Activated naive CD4-positive, alpha-beta T cell treated with anti-CD3 and anti-CD28 coated beads, Interleukin-2, amount 50 U/mL, for 16 hours (primary cell): ENCODE results near the gene HIKESHI.
"Not testable (repeated sequence)": the region's sequence is repeated elsewhere in the genome, so short reads cannot be mapped to it uniquely, and the experiment has no call there.

ENCODE experiments used
- DNase-seq: peaks from one replicate; pipeline ENCODE4 v3.0.0-alpha.2; 2020

Gene HIKESHI

GRCh38 chr11:86294026-86294425 is 8.0 kb upstream of the HIKESHI start:
- no peak for DNase-seq

DNA sequence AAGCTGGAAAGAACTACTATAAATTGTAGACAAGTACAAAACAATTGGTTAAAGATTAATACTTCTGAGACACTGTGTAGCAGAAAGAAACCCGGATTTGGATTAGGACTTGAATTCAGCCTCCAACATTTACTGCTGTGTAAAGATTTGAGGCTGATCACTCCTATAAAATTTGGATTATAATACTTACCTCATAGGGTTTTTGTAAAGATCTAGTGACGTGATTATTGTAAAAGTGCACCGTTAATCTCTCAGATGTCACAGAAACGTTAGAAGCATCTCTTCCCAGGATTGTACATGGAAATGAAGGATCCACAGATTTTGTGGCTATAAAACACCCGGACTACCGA is 323 bp upstream of the HIKESHI start:
- no peak for DNase-seq

GRCh38 chr11:86303257-86303656 is 1.2 kb downstream of the HIKESHI start:
- DNase-seq: no peak

DNA sequence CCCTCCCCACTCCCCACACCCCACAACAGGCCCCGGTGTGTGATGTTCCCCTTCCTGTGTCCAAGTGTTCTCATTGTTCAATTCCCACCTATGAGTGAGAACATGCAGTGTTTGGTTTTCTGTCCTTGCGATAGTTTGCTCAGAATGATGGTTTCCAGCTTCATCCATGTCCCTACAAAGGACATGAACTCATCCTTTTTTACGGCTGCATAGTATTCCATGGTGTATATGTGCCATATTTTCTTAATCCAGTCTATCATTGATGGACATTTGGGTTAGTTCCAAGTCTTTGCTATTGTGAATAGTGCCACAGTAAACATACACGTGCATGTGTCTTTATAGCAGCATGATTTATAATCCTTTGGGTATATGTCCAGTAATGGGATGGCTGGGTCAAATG is 6.7 kb downstream of the HIKESHI start:
- not testable (repeated sequence) for DNase-seq

DNA sequence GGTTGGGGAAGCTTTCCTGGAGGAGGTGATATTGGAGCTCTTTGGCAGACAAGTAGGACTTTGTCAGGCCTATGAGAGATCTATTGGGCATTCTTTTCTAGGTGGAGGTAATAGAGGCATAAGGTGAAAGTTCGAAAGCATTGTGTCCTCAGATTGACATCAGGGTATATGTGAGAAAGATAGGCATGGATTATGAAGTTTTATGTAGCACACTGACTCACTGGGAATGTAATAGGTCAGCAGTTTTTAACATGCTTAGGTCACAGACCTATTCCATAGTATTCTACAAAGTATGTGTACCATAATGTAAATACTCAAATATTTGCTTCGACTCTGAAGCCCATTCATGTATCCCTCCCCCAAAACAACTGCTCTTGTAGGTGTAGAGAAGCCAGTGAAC is 11.8 kb downstream of the HIKESHI start:
- no peak for DNase-seq

DNA sequence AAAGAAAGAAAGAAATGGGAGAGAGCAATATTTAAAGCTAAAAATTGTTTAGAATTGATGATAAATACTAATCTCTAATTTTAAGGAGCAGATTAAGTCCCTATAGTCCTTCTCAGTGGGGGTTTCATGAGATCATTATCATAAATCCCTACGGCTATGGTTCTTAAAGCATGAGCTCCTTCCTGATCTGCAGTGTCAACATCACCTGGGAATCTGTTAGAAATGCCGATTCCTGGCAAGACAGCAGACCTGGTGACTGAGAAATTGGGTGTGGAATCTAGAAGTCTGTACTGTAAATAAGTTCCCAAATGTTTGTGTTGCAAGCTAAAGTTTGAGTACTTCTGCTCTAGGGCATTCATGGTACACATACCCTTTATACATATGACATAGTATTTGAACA is 12.6 kb downstream of the HIKESHI start:
- no peak for DNase-seq

DNA sequence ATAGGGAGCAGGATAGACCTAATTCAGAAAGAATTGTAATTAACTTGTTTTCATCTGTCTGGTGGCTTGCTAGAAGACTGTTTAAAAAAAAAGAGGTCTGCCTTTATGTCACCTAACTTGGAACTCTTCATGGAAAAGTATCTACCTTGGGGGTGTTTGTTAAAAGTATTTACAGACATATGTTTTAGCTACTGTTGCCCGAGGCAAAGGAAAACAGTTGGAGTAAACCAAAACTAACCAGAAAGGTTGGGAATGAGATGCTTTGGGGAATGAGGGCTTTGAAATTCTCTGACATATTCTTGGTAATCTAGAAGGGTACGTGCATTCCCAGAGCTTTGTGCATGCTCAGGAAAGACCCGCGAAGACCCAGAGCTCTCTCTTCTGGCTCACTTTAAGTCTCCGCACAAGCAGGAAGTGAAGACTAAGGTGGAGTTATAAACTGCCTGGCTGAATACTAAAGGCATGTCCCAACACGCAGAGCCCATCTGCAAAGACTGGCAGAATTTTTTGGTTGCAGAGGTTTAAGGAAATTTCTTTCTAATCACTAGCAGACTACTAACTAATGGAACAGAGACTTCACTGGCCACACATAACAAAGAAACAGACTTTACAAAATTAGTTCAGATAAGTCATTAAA is 33.2 kb downstream of the HIKESHI start:
- no peak for DNase-seq

DNA sequence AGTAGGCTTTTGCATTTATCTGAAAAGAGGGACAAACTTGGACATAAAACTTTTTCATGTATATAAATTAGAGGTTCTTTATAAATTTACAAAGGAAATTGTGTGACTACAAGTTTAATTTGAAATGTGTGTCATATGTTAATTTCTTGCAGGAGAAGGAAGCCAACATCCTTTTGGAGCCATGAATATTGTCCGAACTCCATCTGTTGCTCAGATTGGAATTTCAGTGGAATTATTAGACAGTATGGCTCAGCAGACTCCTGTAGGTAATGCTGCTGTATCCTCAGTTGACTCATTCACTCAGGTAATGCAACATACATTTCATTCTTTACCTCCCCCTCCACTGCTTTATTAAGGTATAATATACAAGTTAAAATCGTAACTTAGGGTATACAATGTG is 35.2 kb downstream of the HIKESHI start:
- no peak for DNase-seq

GRCh38 chr11:86341382-86341781 is 39.3 kb downstream of the HIKESHI start:
- no peak for DNase-seq

GRCh38 chr11:86346513-86346912 is 44.5 kb downstream of the HIKESHI start:
- DNase-seq: no peak

- DNase-seq: no peak
These were observed 53.2 kb downstream of the HIKESHI start for GRCh38 chr11:86355256-86355655.

DNA sequence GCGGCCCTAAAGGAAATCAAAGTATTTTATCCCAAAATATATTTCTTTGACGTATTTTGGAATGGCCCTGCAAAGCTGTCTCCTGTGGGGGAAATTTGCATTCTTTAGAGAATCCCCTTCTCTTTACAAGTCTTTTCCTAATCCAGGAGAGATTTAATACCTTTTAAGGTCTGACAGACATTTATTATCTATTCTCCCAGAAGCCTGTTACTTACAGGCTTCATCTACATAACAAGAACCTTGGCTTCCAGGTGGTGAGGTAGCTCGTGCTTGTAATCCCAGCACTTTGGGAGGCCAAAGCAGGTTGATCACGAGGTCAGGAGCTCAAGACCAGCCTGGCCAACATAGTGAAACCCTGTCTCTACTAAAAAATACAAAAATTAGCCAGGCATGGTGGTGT is 55.4 kb downstream of the HIKESHI start:
- DNase-seq: not testable (repeated sequence)

DNA sequence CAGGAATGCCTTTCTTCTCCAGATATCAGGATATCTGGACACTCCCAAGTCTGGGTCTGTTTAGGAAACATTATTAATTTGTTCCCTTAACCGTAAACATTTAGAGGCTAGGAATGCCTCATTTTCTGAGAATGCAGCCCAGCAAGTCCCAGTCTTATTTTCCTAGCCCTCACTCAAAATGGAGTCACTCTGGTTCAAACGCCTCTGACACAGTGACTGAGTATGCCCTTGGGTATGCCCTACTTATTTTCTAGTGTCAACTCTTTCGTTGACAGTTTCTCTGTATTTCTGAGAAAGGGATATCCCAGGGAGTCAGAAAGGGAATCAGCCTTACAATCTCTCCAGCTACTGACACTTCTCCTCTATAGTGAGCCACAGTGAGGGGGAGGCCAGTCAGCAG is 56.7 kb downstream of the HIKESHI start:
- DNase-seq: no peak

DNA sequence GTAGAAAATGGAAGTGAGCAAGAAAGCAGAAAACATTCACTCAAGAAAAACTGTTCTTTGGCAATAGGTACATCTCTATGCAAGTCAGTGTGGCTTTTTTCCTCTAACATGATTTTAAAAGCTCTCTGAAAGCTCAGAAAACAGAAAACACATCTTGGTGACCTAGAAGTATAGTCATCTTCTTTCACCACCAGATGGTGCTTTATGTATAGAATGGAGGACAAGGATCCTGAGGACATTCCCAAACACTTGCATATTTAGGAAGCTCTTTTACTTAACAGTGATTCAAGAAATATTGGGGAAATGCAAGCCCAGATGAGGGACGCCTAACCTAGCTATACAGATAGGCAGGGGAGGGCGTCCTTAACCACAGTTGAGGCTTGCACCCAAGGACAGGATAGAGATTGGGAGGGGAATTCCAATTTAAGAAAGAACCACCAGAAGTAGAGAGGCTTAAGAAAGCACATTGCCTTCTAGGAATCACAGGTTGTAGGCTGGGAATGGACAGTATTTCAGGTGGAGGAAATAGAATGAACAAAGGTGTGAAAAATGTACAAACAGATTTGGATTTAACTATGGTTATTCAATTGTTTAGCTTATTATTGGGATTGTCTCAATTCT is 58.8 kb downstream of the HIKESHI start:
- DNase-seq: no peak

DNA sequence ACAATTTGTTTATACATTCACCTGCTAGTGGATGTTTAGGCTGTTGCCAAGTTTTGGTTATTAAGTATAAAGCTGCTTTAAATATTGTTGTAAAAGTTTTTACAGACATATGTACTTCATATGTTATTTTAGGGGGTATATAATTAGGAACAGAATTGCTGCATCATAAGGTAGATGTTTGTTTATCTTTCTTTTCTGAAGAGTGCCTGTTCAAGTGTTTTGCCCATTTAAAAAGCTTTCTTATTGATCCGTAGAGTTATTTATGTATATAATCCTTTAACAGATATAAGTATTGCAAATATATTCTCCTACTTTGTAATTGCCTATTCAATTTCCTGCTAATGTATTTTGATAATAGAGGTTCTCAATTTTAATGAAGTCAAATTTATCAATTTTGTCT is 61.4 kb downstream of the HIKESHI start:
- DNase-seq: no peak

GRCh38 chr11:86365546-86365945 is 63.5 kb downstream of the HIKESHI start:
- no peak for DNase-seq

- no peak for DNase-seq
These were observed 67.6 kb downstream of the HIKESHI start for GRCh38 chr11:86369668-86370067.

DNA sequence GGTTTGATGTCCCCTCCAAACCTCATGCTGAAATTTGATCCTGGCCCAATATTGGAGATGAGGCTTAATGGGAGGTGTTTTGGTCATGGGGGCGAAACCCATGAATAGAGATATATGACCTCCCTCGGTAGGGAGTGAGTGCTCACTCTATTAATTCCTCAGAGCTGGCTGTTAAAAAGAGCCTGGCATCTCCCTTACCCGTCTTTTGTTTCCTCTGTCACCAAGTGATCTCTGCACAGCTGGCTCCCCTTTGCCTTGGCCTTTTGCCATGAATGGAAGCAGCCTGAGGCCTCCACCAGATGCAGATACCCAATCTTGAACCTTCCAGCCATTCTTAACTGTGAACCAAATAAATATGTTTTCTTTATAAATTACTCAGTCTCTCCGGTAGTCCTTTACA is 68.1 kb downstream of the HIKESHI start:
- DNase-seq: no peak

DNA sequence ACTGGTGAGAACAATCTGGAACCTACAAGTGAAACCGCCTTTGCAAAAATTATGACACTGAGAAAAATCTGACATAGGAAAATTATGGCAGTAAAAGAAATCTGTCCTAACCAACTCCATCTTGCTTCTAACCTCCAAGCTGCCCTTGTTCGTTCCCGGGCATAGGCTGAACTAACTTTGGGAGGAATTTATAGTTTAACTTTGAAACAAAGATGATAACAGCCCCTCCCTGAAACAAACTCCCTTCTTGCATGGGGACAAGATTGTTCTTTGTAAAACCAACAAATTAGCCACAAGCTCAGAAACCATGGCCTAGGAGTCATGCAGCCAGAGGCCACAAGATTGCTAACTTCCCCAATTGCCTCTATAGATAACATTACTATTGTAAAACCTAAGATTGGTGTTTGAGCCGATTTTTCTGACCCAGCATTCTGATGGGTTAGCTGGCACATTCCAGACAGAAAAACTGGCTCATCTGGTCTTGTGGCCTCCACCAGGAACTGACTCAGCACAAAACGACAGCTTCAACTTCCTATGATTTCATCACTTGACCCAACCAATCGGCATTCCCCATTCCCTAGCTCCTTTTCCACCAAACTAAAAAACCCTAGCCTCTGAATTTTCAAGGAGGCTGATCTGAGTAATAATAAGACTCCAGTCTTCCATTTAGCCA is 69.0 kb downstream of the HIKESHI start:
- no peak for DNase-seq

DNA sequence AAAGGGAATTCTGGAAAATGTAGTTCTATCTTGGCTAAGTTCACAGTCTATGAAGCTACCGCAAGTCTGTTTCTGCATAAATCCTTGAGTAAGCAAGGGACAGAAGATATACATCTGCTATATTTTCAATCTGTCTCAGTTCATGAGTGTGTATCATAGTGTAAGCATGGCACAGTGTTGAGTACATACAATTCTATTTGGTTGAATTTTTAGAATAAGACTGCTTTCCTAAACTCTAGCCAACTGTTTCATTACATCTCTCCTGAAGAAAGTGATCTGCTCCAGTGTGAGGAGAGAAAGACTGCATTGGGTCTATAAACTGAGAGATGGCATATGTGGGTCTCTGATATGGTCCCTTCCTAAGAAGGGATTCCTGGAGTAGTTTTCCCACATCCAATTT is 70.0 kb downstream of the HIKESHI start:
- DNase-seq: no peak

DNA sequence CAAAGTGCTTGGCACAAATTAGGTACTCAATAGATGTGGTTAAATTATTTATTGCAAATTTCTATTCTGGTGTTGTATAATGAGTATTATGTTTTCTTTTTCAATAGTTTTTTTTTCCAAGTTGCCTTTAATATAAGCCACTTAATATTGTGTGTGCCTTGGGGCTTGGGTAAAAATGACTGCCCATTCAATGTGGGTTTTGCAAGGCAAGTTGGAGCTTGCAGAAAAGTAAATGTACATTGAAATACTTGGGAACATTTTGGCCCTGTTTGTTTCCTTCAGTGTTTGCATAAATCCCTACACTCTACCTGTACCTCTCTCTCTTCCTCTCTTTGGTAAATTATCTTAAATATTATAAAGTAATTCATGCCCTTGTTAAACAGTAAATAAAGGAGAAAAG is 70.5 kb downstream of the HIKESHI start:
- no peak for DNase-seq

DNA sequence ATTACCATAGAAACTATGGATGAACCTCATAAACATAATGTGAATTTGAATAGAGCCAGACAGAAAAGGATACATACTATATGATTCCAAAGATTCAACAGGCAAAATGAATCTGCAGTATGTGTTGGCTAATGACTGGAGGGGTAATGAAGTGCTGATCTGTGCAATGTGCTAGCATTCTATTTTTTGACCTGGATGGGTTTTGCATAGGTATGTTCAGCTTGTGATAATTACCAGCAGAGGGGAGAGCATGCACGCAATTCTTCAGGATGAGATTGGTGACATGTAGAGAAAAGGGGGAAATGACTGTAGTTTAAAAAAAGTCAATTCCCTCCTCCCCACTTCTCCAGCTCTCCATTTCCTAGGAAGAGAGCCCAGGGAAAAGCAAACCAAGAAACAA is 72.0 kb downstream of the HIKESHI start:
- no peak for DNase-seq

DNA sequence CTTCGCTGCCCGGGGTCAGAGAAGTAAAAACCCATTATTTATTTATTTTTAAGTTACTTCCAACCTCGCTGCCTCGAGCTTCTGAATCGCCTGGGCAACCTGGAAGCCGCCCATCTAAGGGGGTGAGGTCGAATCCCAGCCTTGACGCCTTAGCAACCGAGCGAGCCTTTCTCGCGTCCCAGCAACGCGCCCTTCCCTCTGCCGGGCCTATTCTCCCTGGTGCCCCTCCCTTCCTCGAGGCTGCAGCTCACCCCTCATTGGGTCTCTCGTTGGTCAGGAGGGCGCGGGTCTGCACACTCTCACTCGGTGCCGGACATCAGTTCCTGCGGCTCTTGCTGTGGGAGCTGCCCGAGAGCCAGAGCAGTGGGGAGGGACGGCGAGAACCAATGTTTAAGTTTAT is 72.5 kb downstream of the HIKESHI start, which contains the start of gene CCDC81:
TSS of gene CCDC81 (plus strand) at position 302 of the 400 bp plus-strand sequence. CDS start 277 bp downstream, outside the sequence.
- no peak for DNase-seq

GRCh38 chr11:86377972-86378371 is 75.9 kb downstream of the HIKESHI start:
- no peak for DNase-seq
